HepG2 (cell line): ENCODE results near the gene ECHS1. TPM values are rescaled to one million over a fixed set of nuclear protein-coding genes. Genes with fewer than 3 reads are reported as not detected.

ENCODE experiments used
- ATF3 ChIP-seq: sonication (generic); formaldehyde crosslinking; IDR thresholded peaks from 2 replicates; pipeline ENCODE4 v1.4.0; 2020; ENCODE audit warnings: missing genetic modification reagents
- CENPBD1 ChIP-seq: sonication (generic); formaldehyde crosslinking; IDR thresholded peaks from 2 replicates; pipeline ENCODE4 v1.8.0; 2022; ENCODE audit warnings: missing genetic modification reagents, low read depth, mild to moderate bottlenecking, borderline replicate concordance
- CSRNP2 ChIP-seq: sonication (generic); formaldehyde crosslinking; conservative IDR thresholded peaks from 2 replicates; pipeline ENCODE4 v1.8.0; 2022; ENCODE audit warnings: low read depth, missing genetic modification reagents
- DMTF1 ChIP-seq: sonication (generic); formaldehyde crosslinking; IDR thresholded peaks from 2 replicates; pipeline ENCODE4 v1.4.0; 2020; ENCODE audit warnings: mild to moderate bottlenecking, missing genetic modification reagents
- FOSL2 ChIP-seq: sonication (generic); formaldehyde crosslinking; IDR thresholded peaks from 2 replicates; pipeline ENCODE4 v1.4.0; 2020; ENCODE audit warnings: missing genetic modification reagents
- IRF1 ChIP-seq: sonication (generic); formaldehyde crosslinking; IDR thresholded peaks from 2 replicates; pipeline ENCODE4 v1.4.0; 2020; ENCODE audit warnings: low read depth, mild to moderate bottlenecking, missing genetic modification reagents
- NFKB2 ChIP-seq: sonication (generic); formaldehyde crosslinking; IDR thresholded peaks from 2 replicates; pipeline ENCODE4 v1.4.0; 2020; ENCODE audit warnings: missing genetic modification reagents, borderline replicate concordance
- STAG1 ChIP-seq: sonication (generic); formaldehyde crosslinking; IDR thresholded peaks from 2 replicates; pipeline ENCODE4 v1.4.0; 2020; ENCODE audit warnings: missing genetic modification reagents
- THAP9 ChIP-seq: sonication (generic); formaldehyde crosslinking; IDR thresholded peaks from 2 replicates; pipeline ENCODE4; 2020; ENCODE audit warnings: missing genetic modification reagents, mild to moderate bottlenecking, borderline replicate concordance
- ZEB1 ChIP-seq: IDR thresholded peaks from 2 replicates; pipeline ENCODE4 v1.6.1; 2012; ENCODE audit warnings: mild to moderate bottlenecking, low read depth, inconsistent platforms; ENCODE audit not compliant: insufficient replicate concordance
- ZNF180 ChIP-seq: sonication (generic); formaldehyde crosslinking; IDR thresholded peaks from 2 replicates; pipeline ENCODE4 v1.4.0; 2020; ENCODE audit warnings: low read depth, missing genetic modification reagents, borderline replicate concordance
- ZNF224 ChIP-seq: sonication (generic); formaldehyde crosslinking; IDR thresholded peaks from 2 replicates; pipeline ENCODE4 v1.5.0; 2020; ENCODE audit warnings: mild to moderate bottlenecking, missing genetic modification reagents
- ZNF704 ChIP-seq: sonication (generic); formaldehyde crosslinking; IDR thresholded peaks from 2 replicates; pipeline ENCODE4 v1.8.1; 2023; ENCODE audit warnings: mild to moderate bottlenecking, inconsistent platforms, moderate library complexity, missing genetic modification reagents, borderline replicate concordance
- ZNF782 ChIP-seq: sonication (generic); formaldehyde crosslinking; IDR thresholded peaks from 2 replicates; pipeline ENCODE4 v1.4.0; 2020; ENCODE audit warnings: missing genetic modification reagents, mild to moderate bottlenecking, borderline replicate concordance
- ZXDC ChIP-seq: sonication (generic); formaldehyde crosslinking; IDR thresholded peaks from 2 replicates; pipeline ENCODE4 v1.5.0; 2020; ENCODE audit warnings: mild to moderate bottlenecking, missing genetic modification reagents
- polyA plus RNA-seq, 8 experiments: library from polyadenylated mRNA; depleted of rRNA in 3 of 8; stranded (reverse) in 7 of 8; unstranded in 1 of 8; fragments of >200 nt; fragmentation: Illumina TruSeq in 4 of 8; extraction: Trizol in 4 of 8; gene quantifications; 2 replicates each; pipeline versions ENCODE4 v1.2.1 to v1.2.3, GENCODE V29; 2011 to 2016; ENCODE audit warnings: low read depth in 4 of 8, missing spikeins in 1 of 8, mixed read lengths in 1 of 8; ENCODE audit not compliant: insufficient read depth in 1 of 8
- total RNA-seq, 5 experiments: library from RNA; depleted of rRNA; stranded (reverse); fragments of >200 nt; fragmentation: Illumina TruSeq; extraction: Trizol; gene quantifications; 2 replicates each; pipeline ENCODE4 v1.2.3, GENCODE V29; 2016; ENCODE audit warnings: low read depth in 1 of 5

ECHS1 gene
- total and polyA plus RNA-seq, 2 of the 13 experiments (the other 11 are each of a cell fraction or from before 2014, with no cell fraction given): 32.7 to 195 TPM

GRCh38 chr10:133359554-133359971, 13.6 kb downstream of the ECHS1 start (continued):
- no peak for TF ChIP-seq IRF1 (CRISPR knock-in tag)
- TF ChIP-seq THAP9 (CRISPR knock-in tag): no peak
- 0 out of 2 replicates have a peak, but pooled peaks have one; percentile 5 for TF ChIP-seq NFKB2 (CRISPR knock-in tag)
- no peak for TF ChIP-seq FOSL2 (CRISPR knock-in tag)
- TF ChIP-seq ATF3 (CRISPR knock-in tag): no peak
- TF ChIP-seq ZNF782: no peak
- TF ChIP-seq DMTF1 (CRISPR knock-in tag): no peak
- no peak for TF ChIP-seq ZNF224 (CRISPR knock-in tag)
- TF ChIP-seq CSRNP2 (CRISPR knock-in tag): no peak
- TF ChIP-seq ZXDC (CRISPR knock-in tag): no peak
- TF ChIP-seq ZNF180: no peak
- TF ChIP-seq ZNF704 (CRISPR knock-in tag): no peak
- TF ChIP-seq ZEB1: no peak
- TF ChIP-seq CENPBD1 (CRISPR knock-in tag): no peak
- TF ChIP-seq STAG1 (CRISPR knock-in tag): 0 out of 2 replicates have a peak, but pooled peaks have one; percentile 9
